ENCODE results near the gene PRIM2. TPM values are rescaled to one million over a fixed set of nuclear protein-coding genes. Genes with fewer than 3 reads are reported as not detected.
A peak's percentile ranks its signal among the peaks of the same experiment; 100 is the strongest.
"Not testable (repeated sequence)": the region's sequence is repeated elsewhere in the genome, so short reads cannot be mapped to it uniquely, and the experiment has no call there.

Gene PRIM2
- total RNA-seq (2012; rRNA removed), result 46.1 and 51.3 TPM in 2 replicates

- Histone ChIP-seq H3K4me2 (ENCODE audit: low read length) (peak within 1 kb of the TSS; percentile 98), H3K27me3 (ENCODE audit: control insufficient read depth, insufficient read depth, low read length) (no peaks in the 10 kb centered on the region), H3K36me3 (ENCODE audit: insufficient read depth, low read length) (peaks cover 31% of the 10 kb centered on the region), H3K9me3 (replicated peaks; ENCODE audit: low read length) (no peaks in the 10 kb centered on the region), H3K9ac (ENCODE audit: low read depth, low read length) (peak within 1 kb of the TSS; percentile 94), H3K4me3 (ENCODE audit: low read length) (peak within 1 kb of the TSS; percentile 98), H3K4me1 (ENCODE audit: control insufficient read depth, insufficient read depth, low read length) (peaks cover 47% of the 10 kb centered on the region)
These were observed at the start of gene PRIM2 for GRCh38 chr6:57317060-57317943. PRIM2 (plus strand) TSS chr6:57317630; CDS start chr6:57318446, 816 bp downstream.

- no peak overlapping the region for H3K4me3 ChIP-seq (ENCODE audit: low read length)
- H3K4me2 ChIP-seq (ENCODE audit: low read length), result no peak overlapping the region
- peak overlapping the region; percentile 51 for H3K9ac ChIP-seq (ENCODE audit: low read depth, low read length)
- no peaks in the 10 kb centered on the region for H3K36me3 ChIP-seq (ENCODE audit: insufficient read depth, low read length)
- no peaks in the 10 kb centered on the region for H3K9me3 ChIP-seq (replicated peaks; ENCODE audit: low read length)
- H3K4me1 ChIP-seq (ENCODE audit: control insufficient read depth, insufficient read depth, low read length), result peaks cover 39% of the 10 kb centered on the region
- H3K27me3 ChIP-seq (ENCODE audit: control insufficient read depth, insufficient read depth, low read length), result no peaks in the 10 kb centered on the region
These were observed 49.2 kb upstream of the PRIM2 start for GRCh38 chr6:57268294-57268640.

GRCh38 chr6:57274113-57274824 is 43.2 kb upstream of the PRIM2 start:
- not testable (repeated sequence) for H3K4me3 ChIP-seq (ENCODE audit: low read length); H3K36me3 ChIP-seq (ENCODE audit: insufficient read depth, low read length); H3K9me3 ChIP-seq (replicated peaks; ENCODE audit: low read length); H3K9ac ChIP-seq (ENCODE audit: low read depth, low read length); H3K4me2 ChIP-seq (ENCODE audit: low read length); H3K27me3 ChIP-seq (ENCODE audit: control insufficient read depth, insufficient read depth, low read length); H3K4me1 ChIP-seq (ENCODE audit: control insufficient read depth, insufficient read depth, low read length)

GRCh38 chr6:57275384-57275783 is 42.0 kb upstream of the PRIM2 start:
- no peak overlapping the region for H3K4me3 ChIP-seq (ENCODE audit: low read length)
- no peaks in the 10 kb centered on the region for H3K9me3 ChIP-seq (replicated peaks; ENCODE audit: low read length)
- H3K4me1 ChIP-seq (ENCODE audit: control insufficient read depth, insufficient read depth, low read length), result no peaks in the 10 kb centered on the region
- no peaks in the 10 kb centered on the region for H3K27me3 ChIP-seq (ENCODE audit: control insufficient read depth, insufficient read depth, low read length)
- H3K36me3 ChIP-seq (ENCODE audit: insufficient read depth, low read length), result no peaks in the 10 kb centered on the region
- no peak overlapping the region for H3K9ac ChIP-seq (ENCODE audit: low read depth, low read length)
- no peak overlapping the region for H3K4me2 ChIP-seq (ENCODE audit: low read length)

GRCh38 chr6:57276946-57277345 is 40.5 kb upstream of the PRIM2 start:
- Histone ChIP-seq H3K36me3 (ENCODE audit: insufficient read depth, low read length) (no peaks in the 10 kb centered on the region), H3K9ac (ENCODE audit: low read depth, low read length) (no peak overlapping the region), H3K9me3 (replicated peaks; ENCODE audit: low read length) (no peaks in the 10 kb centered on the region), H3K27me3 (ENCODE audit: control insufficient read depth, insufficient read depth, low read length) (no peaks in the 10 kb centered on the region), H3K4me1 (ENCODE audit: control insufficient read depth, insufficient read depth, low read length) (no peaks in the 10 kb centered on the region), H3K4me2 (ENCODE audit: low read length) (no peak overlapping the region), H3K4me3 (ENCODE audit: low read length) (no peak overlapping the region)

GRCh38 chr6:57278570-57278969 is 38.9 kb upstream of the PRIM2 start:
- H3K27me3 ChIP-seq (ENCODE audit: control insufficient read depth, insufficient read depth, low read length), result no peaks in the 10 kb centered on the region
- no peaks in the 10 kb centered on the region for H3K4me1 ChIP-seq (ENCODE audit: control insufficient read depth, insufficient read depth, low read length)
- no peak overlapping the region for H3K4me3 ChIP-seq (ENCODE audit: low read length)
- no peaks in the 10 kb centered on the region for H3K36me3 ChIP-seq (ENCODE audit: insufficient read depth, low read length)
- no peak overlapping the region for H3K9ac ChIP-seq (ENCODE audit: low read depth, low read length)
- H3K4me2 ChIP-seq (ENCODE audit: low read length), result no peak overlapping the region
- H3K9me3 ChIP-seq (replicated peaks; ENCODE audit: low read length), result no peaks in the 10 kb centered on the region

- no peaks in the 10 kb centered on the region for H3K4me1 ChIP-seq (ENCODE audit: control insufficient read depth, insufficient read depth, low read length)
- no peak overlapping the region for H3K9ac ChIP-seq (ENCODE audit: low read depth, low read length)
- no peak overlapping the region for H3K4me3 ChIP-seq (ENCODE audit: low read length)
- H3K9me3 ChIP-seq (replicated peaks; ENCODE audit: low read length), result no peaks in the 10 kb centered on the region
- no peaks in the 10 kb centered on the region for H3K36me3 ChIP-seq (ENCODE audit: insufficient read depth, low read length)
- H3K4me2 ChIP-seq (ENCODE audit: low read length), result no peak overlapping the region
- no peaks in the 10 kb centered on the region for H3K27me3 ChIP-seq (ENCODE audit: control insufficient read depth, insufficient read depth, low read length)
These were observed 38.4 kb upstream of the PRIM2 start for GRCh38 chr6:57279013-57279412.

- H3K4me1 ChIP-seq (ENCODE audit: control insufficient read depth, insufficient read depth, low read length), result no peaks in the 10 kb centered on the region
- no peaks in the 10 kb centered on the region for H3K36me3 ChIP-seq (ENCODE audit: insufficient read depth, low read length)
- H3K4me3 ChIP-seq (ENCODE audit: low read length), result no peak overlapping the region
- no peak overlapping the region for H3K9ac ChIP-seq (ENCODE audit: low read depth, low read length)
- H3K27me3 ChIP-seq (ENCODE audit: control insufficient read depth, insufficient read depth, low read length), result no peaks in the 10 kb centered on the region
- no peaks in the 10 kb centered on the region for H3K9me3 ChIP-seq (replicated peaks; ENCODE audit: low read length)
- H3K4me2 ChIP-seq (ENCODE audit: low read length), result no peak overlapping the region
These were observed 34.3 kb upstream of the PRIM2 start for GRCh38 chr6:57283106-57283505.

- Histone ChIP-seq H3K9me3 (replicated peaks; ENCODE audit: low read length) (no peaks in the 10 kb centered on the region), H3K9ac (ENCODE audit: low read depth, low read length) (no peak overlapping the region), H3K4me1 (ENCODE audit: control insufficient read depth, insufficient read depth, low read length) (no peaks in the 10 kb centered on the region), H3K36me3 (ENCODE audit: insufficient read depth, low read length) (no peaks in the 10 kb centered on the region), H3K4me2 (ENCODE audit: low read length) (no peak overlapping the region), H3K27me3 (ENCODE audit: control insufficient read depth, insufficient read depth, low read length) (no peaks in the 10 kb centered on the region), H3K4me3 (ENCODE audit: low read length) (no peak overlapping the region)
These were observed 33.4 kb upstream of the PRIM2 start for GRCh38 chr6:57283911-57284455.

GRCh38 chr6:57288136-57288535 is 29.3 kb upstream of the PRIM2 start:
- H3K4me3 ChIP-seq (ENCODE audit: low read length); H3K4me1 ChIP-seq (ENCODE audit: control insufficient read depth, insufficient read depth, low read length); H3K9ac ChIP-seq (ENCODE audit: low read depth, low read length); H3K36me3 ChIP-seq (ENCODE audit: insufficient read depth, low read length); H3K27me3 ChIP-seq (ENCODE audit: control insufficient read depth, insufficient read depth, low read length); H3K9me3 ChIP-seq (replicated peaks; ENCODE audit: low read length); H3K4me2 ChIP-seq (ENCODE audit: low read length): not testable (repeated sequence)

- not testable (repeated sequence) for H3K36me3 ChIP-seq (ENCODE audit: insufficient read depth, low read length); H3K4me3 ChIP-seq (ENCODE audit: low read length); H3K27me3 ChIP-seq (ENCODE audit: control insufficient read depth, insufficient read depth, low read length); H3K4me2 ChIP-seq (ENCODE audit: low read length); H3K4me1 ChIP-seq (ENCODE audit: control insufficient read depth, insufficient read depth, low read length); H3K9me3 ChIP-seq (replicated peaks; ENCODE audit: low read length); H3K9ac ChIP-seq (ENCODE audit: low read depth, low read length)
These were observed 24.0 kb upstream of the PRIM2 start for GRCh38 chr6:57293472-57293871.
